Psoas muscle (tissue), 8 donors: ENCODE data around the gene TLE3. TPM values are rescaled to one million over a fixed set of nuclear protein-coding genes. Genes with fewer than 3 reads are reported as not detected.

Experiments
- ATAC-seq, 4 donors: fragments of 200-7000 bp; cut with Tn5 transposase; one replicate each; pipeline ENCODE4 v1.9.1; 2020; ENCODE audit warnings: moderate library complexity in 3 of 4, mild to moderate bottlenecking in 2 of 4
- DNase-seq, 2 donors: peaks; one replicate each; pipeline ENCODE4 v3.0.0-alpha.2; 2020
- H3K27ac ChIP-seq: fragments of 200-600 bp; one replicate; pipeline ENCODE4 v1.8.0; 2022
- H3K27me3 ChIP-seq, 3 donors: fragments of 200-600 bp in 1 of 3; one replicate each; pipeline versions ENCODE4 v1.6.1 to v1.8.0; 2013 to 2022; ENCODE audit warnings: low read length in 2 of 3, mild to moderate bottlenecking in 2 of 3, moderate library complexity in 1 of 3; ENCODE audit not compliant: insufficient read depth in 3 of 3
- H3K36me3 ChIP-seq, 2 donors: fragments of 200-600 bp in 1 of 2; one replicate each; pipeline versions ENCODE4 v1.6.1 to v1.8.0; 2013 to 2022; ENCODE audit warnings: low read depth in 1 of 2, mild to moderate bottlenecking in 1 of 2, moderate library complexity in 1 of 2; ENCODE audit not compliant: insufficient read depth in 1 of 2
- H3K4me1 ChIP-seq: fragments of 200-600 bp; one replicate; pipeline ENCODE4 v1.8.0; 2022
- H3K4me3 ChIP-seq: fragments of 200-600 bp; one replicate; pipeline ENCODE4 v1.8.0; 2022; ENCODE audit warnings: mild to moderate bottlenecking
- H3K9me3 ChIP-seq: fragments of 200-600 bp; one replicate; pipeline ENCODE4 v1.8.0; 2022
- CTCF ChIP-seq: fragments of 200-600 bp; IDR thresholded peaks from one replicate; pipeline ENCODE4 v1.8.0; 2022; ENCODE audit warnings: antibody characterized with exemption
- WGBS, 3 donors: extraction: QIAGEN DNeasy Blood & Tissue Kit; methylation state at CpG; one replicate each; pipeline versions ENCODE4 v1.1.6 to v1.1.7; 2013; 5-methylcytosine and 5-hydroxymethylcytosine counted together
- intact Hi-C, 2 donors: fragments of 100-400 bp; cut with DNase I; formaldehyde crosslinking; loops; one replicate each; pipeline versions ENCODE4 v1.11.0 to v1.14.2; 2022
- polyA plus RNA-seq, 3 donors: library from polyadenylated mRNA; stranded (reverse); fragments of 200-250 nt; gene quantifications; one replicate each; pipeline ENCODE4 v1.2.3, GENCODE V29; 2013
- total RNA-seq, 4 donors: library from RNA; stranded (reverse); fragmentation: NEBNext Ultra II Directional in 2 of 4; extraction: Animal tissue kit (Norgen Biotek cat#: 25700) in 2 of 4; gene quantifications; one replicate each; pipeline versions ENCODE4 v1.2.1 to v1.2.4, GENCODE V29; 2021 to 2023
- donor health status: healthy with polysubstance abuse.
- donor health status: DM: no; HTN: no; CAD: no; lungs with moderate emphysema.
- donor health status: Bipolar disorder and iron deficiency.
- donor health status: healthy.
- donor health status: DM: yes; HTN: yes; CAD: no.
- donor health status: DM: no; HTN: no; CAD: no.
- donor health status: DM: no; HTN: no; CAD: no.
- donor health status: DM: yes; HTN: yes; CAD: no.

TLE3 gene
- total and polyA plus RNA-seq, 7 donors, result 4.3 to 59.9 (median 10.8) TPM

GRCh38 chr15:70054366-70054765 is 43.4 kb downstream of the TLE3 start:
- TF ChIP-seq CTCF, result no peak
- H3K36me3 ChIP-seq, result peaks cover 0 to 98% of the 10 kb centered on the region in 2 donors
- ATAC-seq, result no peak
- 82 to 96% (median 88%) methylated on average over 19 of the region's 19 CpGs for WGBS, 3 donors
- intact Hi-C loops, result no loop called here
- H3K9me3 ChIP-seq, result no peaks in the 10 kb centered on the region
- no peaks in the 10 kb centered on the region for H3K4me1 ChIP-seq
- H3K4me3 ChIP-seq, result no peak overlapping the region
- no peak for DNase-seq
- no peaks in the 10 kb centered on the region for H3K27me3 ChIP-seq
- H3K27ac ChIP-seq, result no peak overlapping the region

GRCh38 chr15:70053716-70054229 is 43.9 kb downstream of the TLE3 start:
- WGBS, 3 donors, result 73 to 81% (median 77%) methylated on average over 11 of the region's 11 CpGs
- ATAC-seq (no peak), DNase-seq (no peak)
- intact Hi-C loops, result no loop called here
- Histone ChIP-seq H3K4me1 (no peaks in the 10 kb centered on the region), H3K27me3 (no peaks in the 10 kb centered on the region), H3K9me3 (no peaks in the 10 kb centered on the region), H3K27ac (no peak overlapping the region), H3K4me3 (no peak overlapping the region), H3K36me3 (peaks cover 0 to 92% of the 10 kb centered on the region in 2 donors)
- no peak for TF ChIP-seq CTCF

GRCh38 chr15:70053001-70053715 is 44.6 kb downstream of the TLE3 start:
- Histone ChIP-seq H3K9me3 (no peaks in the 10 kb centered on the region), H3K4me1 (no peaks in the 10 kb centered on the region), H3K4me3 (no peak overlapping the region), H3K27ac (no peak overlapping the region), H3K36me3 (peaks cover 0 to 86% of the 10 kb centered on the region in 2 donors), H3K27me3 (no peaks in the 10 kb centered on the region)
- intact Hi-C loops, result no loop called here
- TF ChIP-seq CTCF, result no peak
- no peak for ATAC-seq
- no peak for DNase-seq
- 72 to 86% (median 81%) methylated on average over 14 to 15 of the region's 15 CpGs for WGBS, 3 donors

- Histone ChIP-seq H3K36me3 (peaks cover 0 to 75% of the 10 kb centered on the region in 2 donors), H3K4me1 (no peaks in the 10 kb centered on the region), H3K4me3 (no peak overlapping the region), H3K27ac (no peak overlapping the region), H3K27me3 (no peaks in the 10 kb centered on the region), H3K9me3 (no peaks in the 10 kb centered on the region)
- no peak for TF ChIP-seq CTCF
- WGBS, 3 donors, result 86 to 93% (median 89%) methylated on average over 9 of the region's 9 CpGs
- ATAC-seq, result no peak
- intact Hi-C loops, result no loop called here
- no peak for DNase-seq
Measured at GRCh38 chr15:70051948-70052633, 45.6 kb downstream of the TLE3 start.
